HG03521 (cell line): ENCODE measurements around the gene DMRTB1.

Experiments
- ATAC-seq: cut with Tn5 transposase; IDR thresholded peaks from one replicate; pipeline ENCODE4 v1.9.1; 2021; ENCODE audit warnings: mild to moderate bottlenecking, moderate library complexity; ENCODE audit not compliant: unreplicated experiment

DMRTB1 gene

DNA sequence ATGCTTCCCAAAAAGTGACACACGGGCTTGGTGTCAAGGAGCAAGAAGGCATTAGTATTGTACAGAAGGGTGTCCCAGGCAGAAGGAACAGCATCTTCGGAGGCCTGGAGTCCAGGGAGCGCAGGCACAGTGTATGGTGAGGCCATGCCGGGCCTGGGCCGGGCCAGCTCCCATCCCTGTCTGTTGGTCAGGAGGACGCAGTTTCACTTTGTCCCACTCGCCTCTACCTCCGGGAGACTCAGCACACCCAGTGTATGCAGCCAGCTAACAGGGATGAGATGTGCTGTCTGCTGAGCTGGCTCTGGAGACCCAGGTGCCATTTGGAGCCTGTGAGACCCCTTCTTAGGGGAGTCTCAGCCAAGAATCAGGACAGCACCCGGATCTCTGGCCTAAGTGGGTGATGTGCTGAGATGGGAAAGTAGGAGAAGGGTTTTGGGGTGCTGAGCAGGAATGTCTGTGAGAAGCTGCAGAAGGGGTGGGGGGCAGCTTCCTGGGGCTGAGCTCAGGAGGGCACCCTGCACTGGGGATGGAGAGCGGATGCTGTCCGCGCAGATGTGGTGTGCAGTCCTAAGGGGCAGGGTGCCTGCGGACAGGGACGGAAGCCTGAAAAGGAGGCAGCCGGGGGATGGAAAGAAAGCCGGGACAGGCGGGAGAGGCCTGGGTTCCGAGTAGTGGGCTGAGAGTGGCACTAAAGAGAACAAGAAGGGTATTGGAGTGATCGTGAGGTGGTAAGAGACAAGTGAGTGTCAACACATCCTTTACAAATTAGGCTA, 25.7 kb downstream of the DMRTB1 start:
- no peak for ATAC-seq

DNA sequence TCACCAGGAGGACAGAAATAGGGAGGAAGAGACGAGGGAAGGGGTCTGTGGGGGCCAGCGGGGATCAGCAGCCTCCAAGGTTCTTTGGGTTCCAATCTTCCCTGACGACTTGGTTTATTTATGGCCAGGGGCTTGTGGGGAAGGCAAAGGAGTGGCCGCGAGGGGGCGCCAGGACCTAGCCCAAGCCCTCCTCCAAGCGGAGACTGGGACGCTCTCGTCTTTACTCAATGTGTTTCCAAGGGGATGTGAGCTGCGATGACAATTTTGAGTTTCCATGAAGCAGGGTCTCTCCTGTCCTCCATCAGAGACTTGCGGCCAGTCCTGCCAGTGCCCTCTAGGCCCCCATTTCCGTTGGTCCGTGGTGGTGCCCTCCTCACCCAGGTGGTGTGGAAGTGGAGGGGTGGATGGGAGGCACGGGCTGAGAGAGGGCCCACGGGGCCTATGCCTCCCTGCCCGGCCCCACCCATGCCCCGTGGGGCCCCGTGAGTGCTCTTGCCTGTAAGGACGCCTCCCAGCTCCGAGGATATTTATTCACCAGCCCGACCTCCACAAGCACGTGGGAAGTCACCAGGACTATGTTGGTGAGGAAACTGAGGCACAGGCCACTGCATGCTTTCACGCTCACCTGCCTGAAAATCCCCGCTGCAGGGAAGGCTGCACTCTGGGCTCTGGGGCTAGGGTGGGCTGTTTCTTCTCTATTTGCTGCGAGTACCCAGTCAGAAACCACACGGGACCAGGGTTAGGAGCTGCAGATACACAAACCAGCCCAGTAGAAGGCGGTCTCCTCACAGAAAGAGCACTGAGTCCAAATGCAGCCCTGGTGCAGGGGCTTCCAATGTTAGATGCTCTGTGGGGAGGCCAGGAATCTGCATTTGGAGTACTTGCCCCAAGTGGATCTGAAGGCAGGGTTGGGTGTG, 26.5 kb downstream of the DMRTB1 start:
- ATAC-seq = no peak

DNA sequence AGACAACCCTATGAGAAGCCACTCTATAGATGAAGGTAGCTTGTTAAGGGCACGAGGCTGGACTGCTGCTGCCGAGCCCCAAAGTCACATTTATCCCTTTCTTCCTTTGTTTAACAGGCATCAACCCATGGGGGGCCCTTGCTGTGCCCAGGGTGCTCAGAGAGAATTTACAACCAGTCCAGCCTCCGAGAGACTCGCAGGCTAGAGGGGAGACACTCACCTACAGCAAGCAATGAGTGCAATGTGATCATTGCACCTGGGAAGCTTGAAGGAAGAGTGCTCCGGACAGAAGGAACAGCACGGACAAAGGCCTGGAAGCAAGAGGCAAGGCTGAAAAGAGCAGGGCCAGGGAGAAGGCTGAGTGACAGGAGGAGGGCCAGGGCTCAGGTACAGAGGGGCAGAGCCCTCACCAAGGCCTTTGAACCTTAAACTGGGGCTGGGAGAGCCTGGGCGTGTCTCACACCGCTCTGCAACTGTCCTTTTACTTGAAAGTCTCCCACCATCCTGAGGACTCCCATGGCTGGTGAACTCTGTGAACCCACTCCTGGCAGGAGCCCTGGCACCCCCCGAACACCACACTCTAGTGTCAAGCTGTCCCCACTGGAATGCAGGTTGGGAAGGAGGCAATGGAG, 27.3 kb downstream of the DMRTB1 start:
- ATAC-seq = no peak

DNA sequence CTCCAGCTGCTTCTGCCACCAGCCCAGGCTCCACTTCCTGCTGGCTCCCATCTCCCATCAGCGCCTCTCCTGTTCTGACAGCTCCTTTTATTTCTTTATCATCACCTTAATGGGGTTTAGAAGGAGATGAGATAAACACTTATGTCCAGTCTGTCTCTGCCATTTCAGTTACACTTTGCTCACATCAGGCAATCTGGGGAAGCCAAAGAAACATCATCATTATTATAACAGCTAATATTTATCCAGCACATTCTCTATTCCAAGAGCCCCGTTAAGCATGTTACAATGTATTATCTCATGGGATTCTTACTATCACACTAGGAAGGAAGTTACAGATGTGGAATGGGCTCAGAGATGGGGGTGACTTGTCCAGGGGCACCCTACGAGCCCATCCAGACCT, 31.2 kb downstream of the DMRTB1 start:
- ATAC-seq = no peak

DNA sequence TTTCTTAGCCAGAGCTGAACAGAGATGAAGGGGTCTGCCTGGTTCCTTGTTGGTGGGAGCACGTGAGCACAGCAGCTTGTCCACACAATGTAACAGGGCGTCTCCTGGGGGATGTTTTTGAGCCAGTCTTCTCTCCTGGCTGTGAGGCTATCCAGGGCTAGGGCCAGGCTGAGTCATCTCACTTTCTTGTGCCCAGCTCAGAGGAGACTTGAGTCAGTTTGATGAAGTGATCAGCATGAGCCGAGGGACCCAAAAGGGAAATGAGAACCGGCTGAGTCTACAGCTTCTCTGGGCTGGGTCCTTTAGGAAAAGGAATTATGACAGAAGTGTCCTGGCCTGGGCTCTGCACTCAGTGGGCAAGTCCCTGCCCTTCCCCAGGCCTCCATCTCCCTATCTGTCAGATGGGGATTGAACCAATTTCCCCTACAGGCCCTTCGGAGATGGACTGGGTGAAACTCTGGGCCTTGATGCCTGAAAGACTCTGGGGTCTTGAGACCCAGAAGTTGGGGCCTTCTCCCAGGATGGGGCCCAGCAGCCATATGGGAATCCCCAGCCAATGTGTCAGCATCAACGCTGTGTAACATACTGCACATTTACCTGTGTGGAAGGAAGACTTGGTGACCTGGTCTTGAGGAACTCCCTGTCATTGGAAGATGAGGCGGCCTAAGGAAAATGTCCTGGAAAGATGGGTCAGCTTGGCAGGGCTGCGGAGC, 36.6 kb downstream of the DMRTB1 start:
- no peak for ATAC-seq

DNA sequence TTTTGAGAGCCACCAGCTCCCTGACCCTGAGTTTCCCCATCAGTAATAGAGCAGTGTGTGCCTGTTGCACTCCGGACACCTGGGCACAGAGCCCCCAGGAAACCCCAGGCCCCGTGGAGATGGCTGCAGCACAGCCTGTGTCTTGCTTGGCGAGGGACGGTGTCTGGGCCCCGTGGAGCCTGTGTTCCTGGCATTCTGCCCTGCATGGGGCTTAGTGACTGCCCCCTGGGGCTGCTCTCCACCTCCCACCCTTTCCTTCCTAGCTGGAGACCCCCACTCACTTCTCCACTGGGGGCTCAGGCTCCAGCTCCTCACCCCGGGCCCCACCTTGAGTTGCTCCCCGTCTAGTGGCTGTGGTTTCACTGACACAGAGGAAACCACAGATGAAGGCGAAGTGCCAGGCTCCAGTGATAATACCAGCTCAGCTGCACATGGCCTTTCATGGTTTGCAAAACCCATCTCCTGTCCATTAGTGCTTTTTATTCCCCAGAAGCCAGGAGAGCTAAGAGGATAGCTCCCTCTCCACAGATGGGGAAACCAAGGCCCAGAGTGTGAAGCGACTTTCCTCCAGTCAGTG, 39.4 kb downstream of the DMRTB1 start:
- ATAC-seq = no peak

DNA sequence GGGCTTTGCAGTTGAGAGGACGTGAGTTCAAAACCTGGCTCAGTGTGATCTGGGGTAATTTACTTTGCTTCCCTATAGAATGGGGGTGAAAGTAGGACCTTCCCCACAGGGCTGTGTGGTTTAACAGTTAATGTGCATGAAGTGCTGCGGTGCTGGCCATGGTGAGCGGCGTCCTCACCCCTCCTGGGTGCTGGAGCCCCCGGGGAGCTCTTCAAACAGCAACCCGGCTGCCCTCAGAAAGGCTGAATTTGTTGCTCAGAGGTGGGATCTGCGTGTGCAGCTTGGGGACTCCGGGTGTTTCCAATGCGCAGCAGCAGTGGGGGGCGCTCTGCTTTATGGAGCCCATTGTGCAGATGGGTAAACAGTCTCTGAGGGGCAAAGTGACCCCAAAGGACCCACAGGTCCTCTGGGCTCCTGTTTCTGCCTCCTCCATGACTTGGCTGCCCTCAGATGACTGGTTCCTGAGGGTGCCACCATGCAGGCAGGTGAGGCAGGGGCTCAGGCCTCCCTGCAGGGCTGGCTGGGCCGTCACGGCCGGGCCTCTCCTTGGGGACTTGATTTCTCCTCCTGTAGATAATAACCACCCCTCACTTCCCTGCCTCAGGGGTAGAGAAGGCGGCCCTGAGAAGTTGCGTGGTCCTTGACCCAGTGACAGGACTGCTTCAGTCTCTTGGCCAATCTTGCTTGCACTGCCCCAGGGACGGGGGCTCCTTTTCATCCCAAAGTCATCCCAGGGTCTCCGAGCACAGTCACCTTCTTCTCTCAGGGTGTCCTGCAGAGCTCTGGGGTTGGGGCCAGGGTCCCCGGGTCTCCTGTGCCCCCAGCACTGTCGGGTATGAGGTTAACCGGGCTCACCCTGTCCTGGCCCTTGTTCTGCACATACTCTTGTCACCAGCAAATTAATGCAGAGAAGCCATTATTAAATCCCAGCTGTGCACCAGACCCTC, 40.3 kb downstream of the DMRTB1 start:
- ATAC-seq = no peak

DNA sequence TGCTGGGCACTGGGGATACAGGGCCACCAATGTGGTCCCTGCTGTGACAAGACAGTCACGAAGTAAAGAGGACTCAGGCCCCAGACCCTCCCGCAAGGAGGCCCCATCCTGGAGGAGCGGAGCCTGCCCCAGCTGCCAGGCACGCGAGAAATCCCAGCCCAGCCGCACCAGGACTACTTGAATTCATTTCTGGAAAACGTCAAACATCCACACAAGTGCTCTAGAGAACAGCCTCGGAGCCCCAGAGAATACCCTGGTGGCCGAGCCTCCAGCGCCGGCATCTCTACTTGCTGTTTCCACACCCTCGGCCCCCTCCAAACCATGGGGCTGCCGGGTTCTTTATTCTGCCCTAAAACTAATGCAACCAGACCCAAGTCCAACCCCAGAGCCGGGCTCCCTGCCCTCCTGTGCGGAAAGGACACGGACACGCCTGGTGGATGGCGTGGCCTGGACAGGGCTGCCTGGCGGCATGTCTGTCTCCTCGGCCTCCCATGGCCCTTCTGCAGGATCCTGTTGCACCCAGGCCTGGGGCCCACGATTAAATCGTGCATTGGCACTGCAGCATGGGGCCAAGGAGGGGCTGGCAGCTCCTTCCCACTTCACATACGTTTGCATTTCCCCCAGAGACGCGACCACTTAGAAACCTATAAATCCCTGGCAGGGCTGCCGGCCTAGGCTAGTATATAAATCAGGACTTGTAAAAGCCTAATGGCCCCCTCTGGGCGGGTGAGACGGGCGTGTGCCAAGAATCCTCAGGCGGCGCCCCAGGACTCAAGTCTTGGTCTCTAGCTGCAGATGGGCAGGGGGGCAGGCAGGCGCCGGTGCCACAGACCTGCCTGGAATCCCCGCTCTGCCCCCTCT, 41.2 kb downstream of the DMRTB1 start:
- no peak for ATAC-seq

DNA sequence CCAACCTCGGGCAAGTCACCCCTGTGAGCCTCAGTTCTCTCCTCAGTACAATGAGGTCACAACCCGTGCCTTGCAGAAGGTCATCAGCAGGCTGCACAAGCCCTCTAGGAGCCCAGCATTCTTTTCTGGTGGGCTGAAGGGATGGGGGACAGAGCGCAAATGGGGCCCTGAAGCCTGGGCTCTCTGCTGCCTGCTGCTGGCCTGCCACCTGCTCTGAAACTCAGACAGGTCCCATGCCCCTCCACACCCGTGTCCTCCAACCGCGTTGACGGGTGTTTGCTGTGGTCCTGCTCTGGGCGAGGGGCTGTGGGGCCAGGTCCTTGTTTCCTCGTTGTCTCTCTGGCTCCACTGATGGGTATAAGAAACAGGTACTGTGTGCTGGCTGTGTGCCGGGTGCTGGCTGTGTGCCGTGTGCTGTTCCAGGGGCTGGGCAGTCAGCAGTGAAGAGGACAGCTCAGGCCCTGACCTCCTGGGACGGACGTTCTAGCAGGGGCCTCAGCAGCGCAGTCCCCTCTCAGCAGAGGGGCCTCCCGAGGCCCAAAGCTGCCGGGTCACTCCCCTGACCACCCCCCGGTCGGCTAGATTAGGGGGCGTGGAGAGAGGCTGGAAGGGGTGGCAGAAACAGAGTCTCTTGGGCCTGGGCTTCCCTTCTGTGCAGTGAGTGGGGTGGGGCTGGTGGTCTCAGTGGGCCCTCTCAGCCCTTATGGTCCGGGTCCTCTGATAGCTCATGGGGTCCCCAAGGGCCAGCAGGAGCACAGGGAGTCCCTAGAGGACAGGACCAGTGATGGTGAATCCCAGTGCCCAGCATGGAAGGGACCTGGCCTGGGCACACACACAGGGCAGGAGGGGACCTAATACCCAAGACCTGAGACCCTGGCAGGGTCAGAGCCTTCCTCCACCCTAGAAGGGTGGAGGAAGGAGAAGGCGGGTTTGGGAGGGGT, 42.1 kb downstream of the DMRTB1 start:
- ATAC-seq = no peak

DNA sequence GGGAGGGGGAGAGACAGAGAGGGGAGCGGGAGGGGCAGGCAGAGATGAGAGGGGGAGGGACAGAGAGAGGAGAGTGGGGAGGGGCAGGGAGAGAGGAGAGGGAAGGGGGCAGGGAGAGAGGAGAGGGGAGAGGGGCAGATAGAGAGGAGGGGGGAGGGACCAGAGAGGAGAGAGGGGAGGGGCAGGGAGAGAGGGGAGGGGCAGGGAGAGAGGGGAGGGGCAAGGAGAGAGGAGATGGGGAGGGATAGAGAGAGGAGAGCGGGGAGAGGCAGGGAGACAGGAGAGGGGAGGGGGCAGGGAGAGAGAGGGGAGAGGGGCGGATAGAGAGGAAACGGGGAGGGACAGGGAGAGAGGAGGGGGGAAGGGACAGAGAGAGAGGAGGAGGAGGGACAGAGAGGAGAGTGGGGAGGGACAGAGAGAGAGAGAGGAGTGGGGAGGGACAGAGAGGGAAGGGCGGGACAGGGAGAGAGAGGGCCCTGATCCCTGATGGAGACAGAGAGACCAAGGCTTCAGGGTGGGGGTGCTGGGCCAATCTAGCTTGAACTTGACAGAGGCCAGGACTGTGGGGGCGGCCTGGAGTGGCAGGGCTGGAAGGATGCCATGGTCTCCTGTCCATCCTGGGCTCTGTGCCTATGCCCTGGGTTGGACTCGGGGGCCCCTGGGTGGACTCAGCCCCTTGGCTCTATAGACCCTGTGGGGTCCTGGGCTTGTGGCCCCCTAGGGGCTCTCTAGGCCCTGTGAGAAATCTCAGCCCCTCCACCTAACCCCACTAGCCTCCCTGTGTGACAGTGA, 43.6 kb downstream of the DMRTB1 start:
- no peak for ATAC-seq

DNA sequence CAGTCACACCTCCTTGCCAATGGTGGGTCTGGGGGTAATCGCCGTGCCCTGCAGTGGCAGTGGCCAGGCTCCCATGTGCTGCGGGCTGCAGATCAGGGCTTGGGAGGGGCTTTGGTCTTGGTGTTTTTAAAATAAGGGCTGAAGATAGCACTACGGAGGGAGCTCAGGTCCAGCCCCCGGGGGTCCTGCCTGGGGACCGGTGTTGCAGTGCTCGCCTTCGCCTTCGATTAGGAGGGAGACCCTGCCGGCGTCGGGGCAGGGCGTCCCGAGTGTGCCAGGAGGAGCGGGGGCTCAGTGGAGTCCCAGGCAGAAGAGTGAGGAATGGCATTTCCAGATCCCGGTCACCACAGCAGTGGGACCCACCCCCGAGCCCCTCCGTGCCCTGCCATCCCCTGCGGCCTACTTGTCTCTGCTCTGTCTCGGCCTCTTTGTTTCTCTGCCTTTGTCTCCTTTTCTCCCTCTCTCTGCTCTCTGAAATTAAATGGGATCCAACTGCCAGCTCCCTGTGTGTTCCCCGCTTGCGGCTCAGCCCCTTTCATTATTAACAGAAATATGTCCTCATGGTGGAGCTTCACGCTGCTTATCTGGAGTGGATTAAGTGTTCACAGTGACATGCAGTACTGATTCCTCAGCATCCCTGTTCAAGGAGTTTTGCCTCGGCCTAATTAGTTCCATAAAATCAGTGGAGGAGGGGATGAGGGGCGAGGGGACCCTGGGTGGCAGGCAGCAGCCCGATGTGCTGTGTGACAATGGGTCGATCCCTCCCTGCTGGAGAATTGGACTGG, 44.4 kb downstream of the DMRTB1 start:
- no peak for ATAC-seq

DNA sequence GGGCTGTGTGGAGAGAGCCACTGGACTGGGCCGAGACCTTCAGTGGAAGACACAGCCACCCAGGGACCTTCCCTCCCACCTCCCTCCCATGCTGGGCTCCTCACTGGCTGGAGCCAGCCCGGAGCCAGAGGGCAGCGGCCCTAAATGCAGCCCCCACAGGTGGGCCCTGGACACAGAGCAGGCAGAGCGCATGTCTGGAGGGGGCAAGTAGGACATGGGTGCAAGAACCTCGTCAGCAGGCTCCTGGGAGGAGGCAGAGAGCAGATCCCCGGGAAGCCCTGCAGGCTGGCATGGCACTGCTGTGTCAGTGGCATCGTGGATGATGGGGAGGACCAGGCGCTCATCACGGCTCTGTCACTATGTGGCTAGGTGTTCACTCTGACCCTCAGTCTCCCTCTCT, 45.7 kb downstream of the DMRTB1 start:
- ATAC-seq = no peak

DNA sequence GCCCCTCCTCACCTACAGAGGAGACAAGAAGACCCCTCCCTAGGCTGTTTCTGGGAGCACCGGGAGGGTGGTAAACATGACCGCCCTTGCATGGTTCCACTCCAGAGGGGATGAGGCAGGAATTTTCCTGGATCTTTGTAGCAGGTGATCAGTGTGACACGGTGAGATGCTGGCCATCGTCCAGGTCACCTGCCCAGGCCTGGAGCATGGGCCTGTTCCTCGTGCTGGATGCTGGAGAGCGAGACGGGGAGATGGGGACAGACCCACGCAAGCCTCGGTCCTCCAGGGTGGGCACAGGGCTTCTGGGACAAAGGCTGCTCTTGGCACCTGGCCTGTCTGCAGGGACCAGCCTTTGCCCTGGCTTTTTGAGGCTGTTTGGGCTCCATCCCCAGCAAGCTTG, 46.2 kb downstream of the DMRTB1 start:
- no peak for ATAC-seq

DNA sequence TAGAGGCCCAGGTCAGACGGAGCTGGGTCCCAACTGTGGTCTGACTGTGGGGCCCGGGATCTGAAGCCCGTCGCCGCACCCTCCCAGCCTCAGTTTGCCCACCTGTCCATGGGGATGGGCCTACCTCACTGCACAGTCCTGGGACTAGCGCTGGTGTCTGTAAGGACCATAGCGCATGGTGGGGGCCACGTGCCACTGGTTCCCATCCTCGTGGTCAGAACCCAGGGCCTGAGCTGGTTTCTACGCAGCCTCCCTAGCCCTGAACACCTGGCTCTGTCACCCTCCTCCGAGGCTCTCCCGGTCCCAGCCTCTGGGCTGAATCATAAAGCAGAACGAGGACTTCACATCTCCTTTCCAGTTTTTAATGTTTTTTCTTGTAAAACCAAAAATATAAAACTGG, 46.7 kb downstream of the DMRTB1 start:
- no peak for ATAC-seq

DNA sequence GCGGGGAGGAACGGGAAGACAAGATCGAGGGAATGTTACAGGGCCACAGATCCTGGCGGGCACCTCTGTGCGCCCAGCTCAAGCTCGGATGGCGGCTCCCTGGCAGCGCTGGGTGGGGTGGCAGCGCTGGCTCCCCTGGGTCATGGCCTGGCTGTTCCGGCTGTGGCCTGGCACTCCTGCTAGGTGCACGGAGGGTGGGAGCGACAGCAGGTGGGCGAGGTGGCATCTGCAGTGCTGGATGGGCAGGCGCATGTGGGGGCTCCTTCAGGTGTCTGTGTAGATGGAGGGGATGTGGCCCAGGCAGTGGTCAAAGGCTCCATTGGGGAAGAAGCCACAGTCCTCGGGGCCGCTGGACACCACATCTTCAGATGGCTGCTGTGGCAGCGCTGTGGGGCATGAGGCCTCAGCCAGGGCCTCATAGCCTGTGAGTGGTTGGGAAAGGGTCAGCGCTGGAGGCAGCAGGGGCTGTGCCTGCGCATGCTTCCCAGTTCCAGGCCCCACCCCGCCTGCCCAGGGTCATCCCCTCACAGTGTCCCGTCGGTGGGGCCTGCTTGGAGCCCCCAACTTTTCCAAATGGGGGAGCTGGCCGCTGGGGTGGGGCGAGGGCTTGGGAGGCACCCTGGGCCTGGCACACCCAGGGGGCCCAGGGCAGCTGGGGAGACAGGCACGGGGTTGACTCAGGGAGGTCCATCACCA, 47.3 kb downstream of the DMRTB1 start:
- no peak for ATAC-seq
